Measurements from ENCODE around the gene PHACTR3. TPM values are rescaled to one million over a fixed set of nuclear protein-coding genes. Genes with fewer than 3 reads are reported as not detected.
"Not testable (repeated sequence)": the region's sequence is repeated elsewhere in the genome, so short reads cannot be mapped to it uniquely, and the experiment has no call there.

The PHACTR3 gene
- total RNA-seq, 1 experiment from 2014 or later, result 0.10 TPM

- no peak for ATAC-seq
- no peak for TF ChIP-seq POLR2AphosphoS5 (IDR thresholded peaks at IDR 0.05; ENCODE audit: low read depth, low read length)
- TF ChIP-seq, protein P1, sequence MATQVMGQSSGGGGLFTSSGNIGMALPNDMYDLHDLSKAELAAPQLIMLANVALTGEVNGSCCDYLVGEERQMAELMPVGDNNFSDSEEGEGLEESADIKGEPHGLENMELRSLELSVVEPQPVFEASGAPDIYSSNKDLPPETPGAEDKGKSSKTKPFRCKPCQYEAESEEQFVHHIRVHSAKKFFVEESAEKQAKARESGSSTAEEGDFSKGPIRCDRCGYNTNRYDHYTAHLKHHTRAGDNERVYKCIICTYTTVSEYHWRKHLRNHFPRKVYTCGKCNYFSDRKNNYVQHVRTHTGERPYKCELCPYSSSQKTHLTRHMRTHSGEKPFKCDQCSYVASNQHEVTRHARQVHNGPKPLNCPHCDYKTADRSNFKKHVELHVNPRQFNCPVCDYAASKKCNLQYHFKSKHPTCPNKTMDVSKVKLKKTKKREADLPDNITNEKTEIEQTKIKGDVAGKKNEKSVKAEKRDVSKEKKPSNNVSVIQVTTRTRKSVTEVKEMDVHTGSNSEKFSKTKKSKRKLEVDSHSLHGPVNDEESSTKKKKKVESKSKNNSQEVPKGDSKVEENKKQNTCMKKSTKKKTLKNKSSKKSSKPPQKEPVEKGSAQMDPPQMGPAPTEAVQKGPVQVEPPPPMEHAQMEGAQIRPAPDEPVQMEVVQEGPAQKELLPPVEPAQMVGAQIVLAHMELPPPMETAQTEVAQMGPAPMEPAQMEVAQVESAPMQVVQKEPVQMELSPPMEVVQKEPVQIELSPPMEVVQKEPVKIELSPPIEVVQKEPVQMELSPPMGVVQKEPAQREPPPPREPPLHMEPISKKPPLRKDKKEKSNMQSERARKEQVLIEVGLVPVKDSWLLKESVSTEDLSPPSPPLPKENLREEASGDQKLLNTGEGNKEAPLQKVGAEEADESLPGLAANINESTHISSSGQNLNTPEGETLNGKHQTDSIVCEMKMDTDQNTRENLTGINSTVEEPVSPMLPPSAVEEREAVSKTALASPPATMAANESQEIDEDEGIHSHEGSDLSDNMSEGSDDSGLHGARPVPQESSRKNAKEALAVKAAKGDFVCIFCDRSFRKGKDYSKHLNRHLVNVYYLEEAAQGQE (IDR thresholded peaks at IDR 0.05; ENCODE audit: insufficient read depth in 1 of 2, low read depth in 2 of 2, low read length in 1 of 2), result no peak
- TF ChIP-seq SIN3A (IDR thresholded peaks at IDR 0.05; ENCODE audit: borderline replicate concordance, insufficient read depth, low read depth, low read length), result no peak
- no peak for TF ChIP-seq TCF7L2 (IDR thresholded peaks at IDR 0.05; ENCODE audit: low read depth, low read length)
- TF ChIP-seq, protein P2, sequence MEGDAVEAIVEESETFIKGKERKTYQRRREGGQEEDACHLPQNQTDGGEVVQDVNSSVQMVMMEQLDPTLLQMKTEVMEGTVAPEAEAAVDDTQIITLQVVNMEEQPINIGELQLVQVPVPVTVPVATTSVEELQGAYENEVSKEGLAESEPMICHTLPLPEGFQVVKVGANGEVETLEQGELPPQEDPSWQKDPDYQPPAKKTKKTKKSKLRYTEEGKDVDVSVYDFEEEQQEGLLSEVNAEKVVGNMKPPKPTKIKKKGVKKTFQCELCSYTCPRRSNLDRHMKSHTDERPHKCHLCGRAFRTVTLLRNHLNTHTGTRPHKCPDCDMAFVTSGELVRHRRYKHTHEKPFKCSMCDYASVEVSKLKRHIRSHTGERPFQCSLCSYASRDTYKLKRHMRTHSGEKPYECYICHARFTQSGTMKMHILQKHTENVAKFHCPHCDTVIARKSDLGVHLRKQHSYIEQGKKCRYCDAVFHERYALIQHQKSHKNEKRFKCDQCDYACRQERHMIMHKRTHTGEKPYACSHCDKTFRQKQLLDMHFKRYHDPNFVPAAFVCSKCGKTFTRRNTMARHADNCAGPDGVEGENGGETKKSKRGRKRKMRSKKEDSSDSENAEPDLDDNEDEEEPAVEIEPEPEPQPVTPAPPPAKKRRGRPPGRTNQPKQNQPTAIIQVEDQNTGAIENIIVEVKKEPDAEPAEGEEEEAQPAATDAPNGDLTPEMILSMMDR (IDR thresholded peaks at IDR 0.05), result no peak
- 0 out of 2 replicates have a peak, but pooled peaks cover 7% of the 10 kb centered on the region for H3K27me3 ChIP-seq (ENCODE audit: control insufficient read depth, insufficient read depth, low read length)
- POLR2A ChIA-PET, result no interaction called here
- H3K9me3 ChIP-seq (ENCODE audit: control insufficient read depth, insufficient read depth, low read depth, low read length), result no peaks in the 10 kb centered on the region
- CTCF ChIA-PET, result no interaction called here
- DNase-seq (ENCODE audit: low read depth, low spot score), result no peak
- no peak overlapping the region for H3K27ac ChIP-seq (ENCODE audit: low read length)
- in situ Hi-C loops (cut with HindIII; ENCODE audit: low pct_unique_long_range_greater_than_20kb, low sequenced_read_pairs) (no loop called here), intact Hi-C loops (cut with micrococcal nuclease; ENCODE audit: unreplicated experiment) (no loop called here)
- no peaks in the 10 kb centered on the region for H3K36me3 ChIP-seq (ENCODE audit: control insufficient read depth, insufficient read depth, low read length)
- H3K4me3 ChIP-seq (ENCODE audit: low read depth in 2 of 2, low read length in 2 of 2), result no peak overlapping the region
- H3K4me1 ChIP-seq (ENCODE audit: control insufficient read depth, insufficient read depth, low read length), result no peaks in the 10 kb centered on the region
- no TSS peak for BruUV-seq (replicated peaks)
These were observed 13.8 kb downstream of the PHACTR3 start for GRCh38 chr20:59618131-59618530.

DNA sequence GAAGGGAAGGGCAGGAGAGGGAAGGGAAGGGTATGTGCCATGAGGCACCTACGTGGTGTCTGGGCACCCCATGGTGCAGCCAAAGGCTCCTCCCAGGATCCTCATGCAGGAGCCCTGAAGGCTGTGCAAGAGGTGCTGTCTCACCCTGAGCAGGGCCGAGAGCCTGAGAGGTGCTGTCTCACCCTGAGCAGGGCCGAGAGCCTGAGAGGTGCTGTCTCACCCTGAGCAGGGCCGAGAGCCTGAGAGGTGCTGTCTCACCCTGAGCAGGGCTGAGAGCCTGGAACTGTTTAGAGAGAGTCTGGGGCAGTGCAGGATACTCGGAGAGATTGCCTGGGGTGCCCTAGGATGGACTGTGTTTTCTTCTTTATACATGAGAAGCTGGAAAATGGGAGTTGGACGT is 14.2 kb downstream of the PHACTR3 start:
- H3K27me3 ChIP-seq (ENCODE audit: control insufficient read depth, insufficient read depth, low read length); intact Hi-C loops (cut with micrococcal nuclease; ENCODE audit: unreplicated experiment); BruUV-seq (replicated peaks); H3K4me1 ChIP-seq (ENCODE audit: control insufficient read depth, insufficient read depth, low read length); H3K4me3 ChIP-seq (ENCODE audit: low read depth in 2 of 2, low read length in 2 of 2); H3K27ac ChIP-seq (ENCODE audit: low read length); H3K36me3 ChIP-seq (ENCODE audit: control insufficient read depth, insufficient read depth, low read length); H3K9me3 ChIP-seq (ENCODE audit: control insufficient read depth, insufficient read depth, low read depth, low read length); POLR2A ChIA-PET; DNase-seq (ENCODE audit: low read depth, low spot score); in situ Hi-C loops (cut with HindIII; ENCODE audit: low pct_unique_long_range_greater_than_20kb, low sequenced_read_pairs); CTCF ChIA-PET; ATAC-seq: not testable (repeated sequence)

DNA sequence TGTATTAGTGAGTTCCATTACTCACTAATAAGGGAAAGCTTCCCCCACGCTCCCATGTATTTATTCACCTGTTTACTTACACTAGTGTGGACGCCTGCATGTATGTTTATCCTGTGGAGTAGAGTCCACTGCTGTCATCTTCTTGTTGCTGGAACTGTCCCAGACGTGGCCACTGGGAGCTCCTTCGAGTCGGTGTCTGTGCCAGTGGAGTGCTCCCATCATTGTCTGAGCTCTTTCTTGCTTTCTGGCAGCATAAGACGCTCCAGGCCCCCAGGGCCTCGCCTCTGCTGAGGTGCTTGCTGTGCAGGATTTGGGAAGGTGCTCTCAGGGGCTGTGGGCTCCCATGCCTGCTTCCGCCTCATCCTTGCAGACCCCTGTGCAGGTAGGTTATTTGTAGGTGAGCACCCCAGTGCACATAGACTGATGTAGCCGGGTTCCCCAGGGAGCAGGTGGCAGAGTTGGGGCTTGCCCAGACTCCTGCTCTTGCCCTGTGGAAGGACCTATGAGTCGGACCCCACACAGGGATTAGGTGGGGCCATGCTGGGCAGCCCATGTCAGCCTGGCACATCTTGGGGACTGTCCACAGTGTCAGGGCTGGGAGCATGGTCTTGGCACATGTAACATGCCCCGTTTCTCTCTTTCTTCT is 16.6 kb downstream of the PHACTR3 start:
- Histone ChIP-seq H3K4me1 (ENCODE audit: control insufficient read depth, insufficient read depth, low read length) (no peaks in the 10 kb centered on the region), H3K27me3 (ENCODE audit: control insufficient read depth, insufficient read depth, low read length) (0 out of 2 replicates have a peak, but pooled peaks cover 2% of the 10 kb centered on the region), H3K36me3 (ENCODE audit: control insufficient read depth, insufficient read depth, low read length) (no peaks in the 10 kb centered on the region), H3K9me3 (ENCODE audit: control insufficient read depth, insufficient read depth, low read depth, low read length) (no peaks in the 10 kb centered on the region), H3K27ac (ENCODE audit: low read length) (no peak overlapping the region), H3K4me3 (ENCODE audit: low read depth in 2 of 2, low read length in 2 of 2) (no peak overlapping the region)
- DNase-seq (ENCODE audit: low read depth, low spot score) (no peak), ATAC-seq (no peak)
- no TSS peak for BruUV-seq (replicated peaks)
- CTCF ChIA-PET, result interaction anchor here (0.7 kb wide), 1 partner anchor 71 kb away, joined by 3 read pairs; no protein-coding TSS in a partner anchor
- in situ Hi-C loops (cut with HindIII; ENCODE audit: low pct_unique_long_range_greater_than_20kb, low sequenced_read_pairs), result no loop called here
- POLR2A ChIA-PET, result no interaction called here
- TF ChIP-seq, protein P1 (IDR thresholded peaks at IDR 0.05; ENCODE audit: insufficient read depth in 1 of 2, low read depth in 2 of 2, low read length in 1 of 2), result no peak
- TF ChIP-seq, protein P2 (IDR thresholded peaks at IDR 0.05), result no peak
- TF ChIP-seq POLR2AphosphoS5 (IDR thresholded peaks at IDR 0.05; ENCODE audit: low read depth, low read length), result no peak
- no peak for TF ChIP-seq SIN3A (IDR thresholded peaks at IDR 0.05; ENCODE audit: borderline replicate concordance, insufficient read depth, low read depth, low read length)
- no peak for TF ChIP-seq TCF7L2 (IDR thresholded peaks at IDR 0.05; ENCODE audit: low read depth, low read length)
- intact Hi-C loops (cut with micrococcal nuclease; ENCODE audit: unreplicated experiment), result no loop called here
